ENCODE results near the gene LGALS1. TPM values are rescaled to one million over a fixed set of nuclear protein-coding genes. Genes with fewer than 3 reads are reported as not detected.
A peak's percentile ranks its signal among the peaks of the same experiment; 100 is the strongest.
"Not testable (repeated sequence)": the region's sequence is repeated elsewhere in the genome, so short reads cannot be mapped to it uniquely, and the experiment has no call there.

Gene LGALS1
- total and polyA plus RNA-seq, 3 donors from 2014 or later, result 466 to 960 (median 681) TPM

- TF ChIP-seq POLR2A (IDR thresholded peaks at IDR 0.05), result no peak
- TF ChIP-seq CTCF (IDR thresholded peaks at IDR 0.05), result no peak
- Histone ChIP-seq H3K27me3 (no peaks in the 10 kb centered on the region), H3K36me3 (ENCODE audit: low read depth, missing control alignments) (no peaks in the 10 kb centered on the region), H3K9me3 (no peaks in the 10 kb centered on the region), H3K4me1 (peaks cover 7% of the 10 kb centered on the region), H3K27ac (no peak overlapping the region), H3K4me3 (no peak overlapping the region)
- intact Hi-C loops (cut with DNase I; ENCODE audit: low total_unique reads), result no loop called here
- no peak for DNase-seq
- 94 to 95% methylated on average over 4 to 18 of the region's 18 CpGs for WGBS, 2 donors
Observed at GRCh38 chr22:37690901-37691504, 15.6 kb downstream of the LGALS1 start.

GRCh38 chr22:37692627-37693285 is 17.3 kb downstream of the LGALS1 start:
- Histone ChIP-seq H3K4me3 (no peak overlapping the region), H3K27ac (no peak overlapping the region), H3K36me3 (ENCODE audit: low read depth, missing control alignments) (no peaks in the 10 kb centered on the region), H3K27me3 (no peaks in the 10 kb centered on the region), H3K9me3 (no peaks in the 10 kb centered on the region), H3K4me1 (peaks cover 7% of the 10 kb centered on the region)
- no peak for DNase-seq
- 88% methylated on average over 8 to 15 of the region's 15 CpGs for WGBS, 2 donors
- intact Hi-C loops (cut with DNase I; ENCODE audit: low total_unique reads), result no loop called here
- TF ChIP-seq POLR2A (IDR thresholded peaks at IDR 0.05), result no peak
- TF ChIP-seq CTCF (IDR thresholded peaks at IDR 0.05), result no peak

GRCh38 chr22:37694131-37694530 is 18.7 kb downstream of the LGALS1 start:
- intact Hi-C loops (cut with DNase I; ENCODE audit: low total_unique reads); H3K27me3 ChIP-seq; H3K9me3 ChIP-seq; H3K4me1 ChIP-seq; DNase-seq; H3K4me3 ChIP-seq; H3K27ac ChIP-seq; H3K36me3 ChIP-seq (ENCODE audit: low read depth, missing control alignments): not testable (repeated sequence)
- 94 to 97% methylated on average over 7 of the region's 7 CpGs for WGBS, 2 donors

- H3K27me3 ChIP-seq; H3K4me1 ChIP-seq; DNase-seq; H3K36me3 ChIP-seq (ENCODE audit: low read depth, missing control alignments); H3K27ac ChIP-seq; H3K9me3 ChIP-seq; intact Hi-C loops (cut with DNase I; ENCODE audit: low total_unique reads); H3K4me3 ChIP-seq: not testable (repeated sequence)
- 28 to 30% methylated on average over 13 of the region's 13 CpGs for WGBS, 2 donors
Observed at GRCh38 chr22:37696260-37696656, 20.8 kb downstream of the LGALS1 start.

GRCh38 chr22:37696657-37697537 is 21.5 kb downstream of the LGALS1 start, which contains the start of gene TRIOBP:
TRIOBP (plus strand) TSS chr22:37697048; CDS start chr22:37701366, 4,318 bp downstream.
- TF ChIP-seq POLR2A (IDR thresholded peaks at IDR 0.05) (no peak), CTCF (IDR thresholded peaks at IDR 0.05) (peak in 1 of 3 experiments; percentile 26)
- Histone ChIP-seq H3K27ac (no peak within 1 kb of the TSS), H3K27me3 (no peaks in the 10 kb centered on the region), H3K4me1 (peaks cover 7% of the 10 kb centered on the region), H3K9me3 (no peaks in the 10 kb centered on the region), H3K4me3 (no peak within 1 kb of the TSS), H3K36me3 (ENCODE audit: low read depth, missing control alignments) (no peaks in the 10 kb centered on the region)
- 15 to 28% methylated on average over 16 to 39 of the region's 39 CpGs for WGBS, 2 donors
- intact Hi-C loops (cut with DNase I; ENCODE audit: low total_unique reads), result no loop called here
- DNase-seq, result peak; percentile 96

Data from testis (tissue), 3 donors.